Measurements from ENCODE around the gene ARMCX6.

GRCh38 chrX:101602077-101602476 is 15.7 kb downstream of the ARMCX6 start:
- TF ChIP-seq POLR2A (IDR thresholded peaks at IDR 0.05; ENCODE audit: low read length) (no peak), GATA1 (IDR thresholded peaks at IDR 0.05; ENCODE audit: low read depth, low read length) (no peak)

Measured in erythroblast (primary cell).